ENCODE measurements around the gene HSBP1L1. TPM values are rescaled to one million over a fixed set of nuclear protein-coding genes. Genes with fewer than 3 reads are reported as not detected.
"Not testable (repeated sequence)": the region's sequence is repeated elsewhere in the genome, so short reads cannot be mapped to it uniquely, and the experiment has no call there.

Gene HSBP1L1
- total RNA-seq, 4 donors from 2014 or later, result 18.0 to 35.4 (median 29.7) TPM

DNA sequence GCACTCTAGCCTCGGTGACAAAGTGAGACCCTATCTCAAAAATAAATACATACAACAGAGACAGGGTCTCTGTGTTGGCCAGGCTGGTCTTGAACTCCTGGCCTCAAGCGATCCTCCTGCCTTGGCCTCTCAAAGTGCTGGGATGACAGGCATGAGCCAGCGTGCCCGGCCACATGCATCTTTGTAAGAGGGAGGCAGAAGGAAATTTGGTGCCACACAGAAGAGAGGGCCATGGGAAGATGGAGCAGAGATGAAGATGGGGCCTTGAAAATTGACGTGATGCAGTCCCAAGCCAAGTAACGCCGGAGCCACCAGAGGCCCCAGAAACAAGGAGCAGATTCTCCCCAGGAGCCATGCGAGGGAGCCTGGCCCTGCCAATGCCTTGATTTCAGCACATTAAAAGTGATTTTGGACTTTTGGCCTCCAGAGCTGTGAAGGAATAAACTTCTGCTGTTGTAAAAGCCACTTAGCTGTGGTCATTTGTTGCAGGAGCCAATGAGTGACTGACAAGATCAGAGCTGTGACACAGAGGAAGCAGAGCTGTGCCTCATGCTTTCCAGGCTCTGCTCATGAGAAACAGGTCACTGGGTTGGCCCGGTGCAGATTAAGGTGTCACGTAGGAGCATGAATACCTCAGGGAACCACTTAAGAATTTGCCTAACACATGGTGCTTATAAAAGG, 10.3 kb upstream of the HSBP1L1 start:
- TF ChIP-seq EP300 (IDR thresholded peaks at IDR 0.05) (no peak), CTCF (IDR thresholded peaks at IDR 0.05) (no peak), POLR2A (IDR thresholded peaks at IDR 0.05) (no peak)
- no peaks in the 10 kb centered on the region for H3K9me3 ChIP-seq
- H3K27ac ChIP-seq, result peak overlapping the region in 2 of 4 donors; percentile 26 to 98
- peaks cover 0 to 24% (median 18%) of the 10 kb centered on the region in 4 donors for H3K4me1 ChIP-seq
- H3K4me3 ChIP-seq, result no peak overlapping the region
- 71 to 76% methylated on average over 10 of the region's 10 CpGs for WGBS, 2 donors
- H3K36me3 ChIP-seq, result peaks cover 0 to 2% (median 0%) of the 10 kb centered on the region in 3 donors
- no peak for DNase-seq (ENCODE audit: low spot score in 2 of 2)
- no peaks in the 10 kb centered on the region for H3K27me3 ChIP-seq

- Histone ChIP-seq H3K36me3 (no peaks in the 10 kb centered on the region), H3K27ac (peak overlapping the region in 1 of 4 donors; percentile 26), H3K27me3 (peaks cover 0 to 4% of the 10 kb centered on the region in 2 donors), H3K4me3 (no peak overlapping the region), H3K4me1 (peaks cover 0 to 17% (median 12%) of the 10 kb centered on the region in 4 donors), H3K9me3 (no peaks in the 10 kb centered on the region)
- no peak for DNase-seq (ENCODE audit: low spot score in 2 of 2)
- 65 to 82% methylated on average over 4 to 5 of the region's 5 CpGs for WGBS, 2 donors
- TF ChIP-seq POLR2A (IDR thresholded peaks at IDR 0.05) (no peak), EP300 (IDR thresholded peaks at IDR 0.05) (no peak), CTCF (IDR thresholded peaks at IDR 0.05) (no peak)
These were observed 9.7 kb upstream of the HSBP1L1 start for GRCh38 chr18:79954791-79955190.

DNA sequence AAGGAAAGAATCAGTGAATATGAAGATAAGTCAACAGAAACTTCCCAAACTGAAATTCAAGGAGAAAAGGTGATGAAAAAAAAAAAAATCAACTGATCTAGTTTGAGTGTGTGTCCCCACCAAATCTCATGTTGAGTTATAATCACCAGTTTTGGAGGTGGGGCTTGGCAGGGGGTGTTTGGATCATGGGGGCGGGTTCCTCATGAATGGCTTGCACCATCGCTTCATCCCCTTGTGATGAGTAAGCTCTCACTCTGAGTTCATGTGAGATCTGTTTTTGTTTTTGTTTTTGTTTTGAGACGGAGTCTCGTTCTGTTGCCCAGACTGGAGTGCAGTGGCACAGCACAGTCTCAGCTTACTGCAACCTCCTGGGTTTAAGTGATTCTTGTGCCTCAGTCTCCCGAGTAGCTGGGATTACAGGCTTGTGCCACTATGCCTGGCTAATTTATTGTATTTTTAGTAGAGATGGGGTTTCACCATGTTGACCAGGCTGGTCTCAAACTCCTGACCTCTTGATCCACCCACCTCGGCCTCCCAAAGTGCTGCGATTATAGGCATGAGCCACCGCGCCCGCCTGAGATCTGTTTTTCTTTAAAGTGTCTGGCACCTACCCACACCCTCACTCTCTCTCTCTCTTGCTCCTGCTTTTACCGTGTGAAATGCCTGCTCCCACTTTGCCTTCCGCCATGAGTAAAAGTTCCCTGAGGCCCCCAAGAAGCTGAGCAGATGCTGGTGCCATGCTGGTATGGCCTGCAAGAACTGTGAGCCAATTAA, 9.0 kb upstream of the HSBP1L1 start:
- WGBS, 2 donors, result 80 to 87% methylated on average over 12 of the region's 12 CpGs
- Histone ChIP-seq H3K4me1 (peaks cover 0 to 10% (median 6%) of the 10 kb centered on the region in 4 donors), H3K4me3 (no peak overlapping the region), H3K9me3 (no peaks in the 10 kb centered on the region), H3K36me3 (no peaks in the 10 kb centered on the region), H3K27me3 (peaks cover 0 to 6% of the 10 kb centered on the region in 2 donors), H3K27ac (no peak overlapping the region)
- TF ChIP-seq CTCF (IDR thresholded peaks at IDR 0.05), result no peak
- TF ChIP-seq EP300 (IDR thresholded peaks at IDR 0.05), result no peak
- TF ChIP-seq POLR2A (IDR thresholded peaks at IDR 0.05), result no peak
- no peak for DNase-seq (ENCODE audit: low spot score in 2 of 2)

DNA sequence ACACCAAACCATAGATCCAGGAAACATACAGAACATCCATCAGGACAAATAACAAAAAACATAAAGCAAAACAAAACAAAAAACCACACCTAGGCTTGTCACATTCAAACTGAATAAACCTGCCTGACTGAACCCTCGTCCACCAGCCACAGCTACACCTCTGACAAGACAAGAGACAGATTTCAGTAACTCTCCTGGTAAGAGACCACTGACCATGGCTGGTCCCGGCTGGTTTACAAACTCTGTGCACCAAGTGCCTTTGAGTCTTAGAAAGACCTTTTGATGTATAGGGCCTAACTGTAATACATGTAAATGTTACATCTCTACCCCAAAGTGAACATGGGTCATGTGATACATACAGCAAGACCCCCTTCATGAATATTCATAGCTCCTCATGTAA, 8.2 kb upstream of the HSBP1L1 start:
- no peak for TF ChIP-seq EP300 (IDR thresholded peaks at IDR 0.05)
- no peak for TF ChIP-seq CTCF (IDR thresholded peaks at IDR 0.05)
- TF ChIP-seq POLR2A (IDR thresholded peaks at IDR 0.05), result no peak
- H3K4me1 ChIP-seq, result peaks cover 0 to 14% (median 5%) of the 10 kb centered on the region in 4 donors
- H3K4me3 ChIP-seq, result no peak overlapping the region
- no peaks in the 10 kb centered on the region for H3K36me3 ChIP-seq
- peaks cover 0 to 6% of the 10 kb centered on the region in 2 donors for H3K27me3 ChIP-seq
- H3K27ac ChIP-seq, result no peak overlapping the region
- WGBS, 2 donors, result 82 to 94% methylated on average over 2 of the region's 2 CpGs
- no peaks in the 10 kb centered on the region for H3K9me3 ChIP-seq
- DNase-seq (ENCODE audit: low spot score in 2 of 2), result no peak

DNA sequence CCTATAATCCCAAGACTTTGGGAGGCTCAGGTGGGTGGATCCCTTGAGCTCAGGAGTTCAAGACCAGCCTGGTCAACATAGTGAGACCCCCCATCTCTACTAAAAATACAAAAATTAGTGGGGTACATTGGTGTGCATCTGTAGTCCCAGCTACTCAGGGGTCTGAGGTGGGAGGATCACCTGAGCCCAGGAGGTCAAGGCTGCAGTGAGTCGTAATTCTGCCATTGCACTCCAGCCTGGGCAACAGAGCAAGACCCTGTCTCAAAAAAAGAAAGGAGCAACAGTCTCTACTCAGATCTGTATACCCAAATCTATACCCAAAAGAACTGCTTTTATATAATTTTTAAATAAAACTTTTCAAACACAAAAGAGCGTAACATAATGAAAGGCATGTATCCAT, 5.5 kb upstream of the HSBP1L1 start:
- Histone ChIP-seq H3K27ac (peak overlapping the region in 1 of 4 donors; percentile 92), H3K27me3 (peaks cover 0 to 6% of the 10 kb centered on the region in 2 donors), H3K9me3 (no peaks in the 10 kb centered on the region), H3K36me3 (no peaks in the 10 kb centered on the region), H3K4me1 (peaks cover 0 to 21% (median 5%) of the 10 kb centered on the region in 4 donors), H3K4me3 (no peak overlapping the region)
- DNase-seq (ENCODE audit: low spot score in 2 of 2), result no peak
- TF ChIP-seq CTCF (IDR thresholded peaks at IDR 0.05) (no peak), POLR2A (IDR thresholded peaks at IDR 0.05) (no peak), EP300 (IDR thresholded peaks at IDR 0.05) (no peak)
- 93 to 98% methylated on average over 2 of the region's 2 CpGs for WGBS, 2 donors

- not testable (repeated sequence) for DNase-seq (ENCODE audit: low spot score in 2 of 2); H3K4me3 ChIP-seq; H3K27me3 ChIP-seq; H3K9me3 ChIP-seq; H3K36me3 ChIP-seq
- WGBS, 2 donors, result 32 to 33% methylated on average over 12 of the region's 12 CpGs
- Histone ChIP-seq H3K4me1 (peaks cover 0 to 32% (median 9%) of the 10 kb centered on the region in 4 donors), H3K27ac (peak overlapping the region in 2 of 4 donors; percentile 61 to 92)
These were observed 4.2 kb upstream of the HSBP1L1 start for GRCh38 chr18:79960161-79960801.
